Body of pancreas (tissue), 4 donors: Measurements from ENCODE around the gene SLC26A4. TPM values are rescaled to one million over a fixed set of nuclear protein-coding genes. Genes with fewer than 3 reads are reported as not detected.

Source experiments
- ATAC-seq: fragments of 150-250 bp; one replicate; pipeline ENCODE4 v1.9.1; 2016
- DNase-seq, 4 donors: peaks; one replicate each; pipeline ENCODE4 v3.0.0-alpha.2; 2019
- H3K27ac ChIP-seq, 4 donors: fragments of 200-600 bp; sonication (generic); 1 replicate in 3 of 4; 2 replicates in 1 of 4; pipeline versions ENCODE4 v1.5.1 to v1.6.1; 2016 to 2019; ENCODE audit warnings: mild to moderate bottlenecking in 1 of 4, mixed read lengths in 1 of 4, moderate library complexity in 1 of 4
- H3K27me3 ChIP-seq, 2 donors: fragments of 200-600 bp; sonication (generic); one replicate each; pipeline ENCODE4 v1.6.0; 2016; ENCODE audit warnings: mild to moderate bottlenecking in 1 of 2
- H3K36me3 ChIP-seq, 2 donors: fragments of 200-600 bp; sonication (generic); replicated peaks in 1 of 2; 2 replicates each; pipeline ENCODE4 v1.5.1; 2016; ENCODE audit warnings: low read depth in 2 of 2; ENCODE audit not compliant: insufficient read depth in 1 of 2
- H3K4me1 ChIP-seq: fragments of 200-600 bp; sonication (generic); one replicate; pipeline ENCODE4 v1.6.0; 2016
- H3K4me3 ChIP-seq, 2 donors: fragments of 200-600 bp; sonication (generic); 1 replicate in 1 of 2; 2 replicates in 1 of 2; pipeline ENCODE4 v1.5.1; 2016 to 2019
- H3K9me3 ChIP-seq, 3 donors: fragments of 200-600 bp; sonication (generic); 1 replicate in 2 of 3; 2 replicates in 1 of 3; pipeline ENCODE4 v1.5.1; 2016
- POLR2A ChIP-seq, 3 donors: fragments of 450-650 bp; IDR thresholded peaks; one replicate each; pipeline ENCODE4 v1.6.1; 2016; ENCODE audit warnings: antibody characterized with exemption in 3 of 3, mild to moderate bottlenecking in 2 of 3
- WGBS, 2 donors: methylation state at CpG; one replicate each; pipeline ENCODE4 v1.1.5; 2017; 5-methylcytosine and 5-hydroxymethylcytosine counted together
- intact Hi-C: fragments of 100-400 bp; cut with DNase I; formaldehyde crosslinking; loops from one replicate; pipeline ENCODE4 v1.15.1; 2023
- total RNA-seq, 2 donors: library from RNA; depleted of rRNA; stranded (reverse); fragments of >200 nt; gene quantifications; one replicate each; pipeline ENCODE4 v1.1.0, GENCODE V29; 2016
- TF ChIP-seq, protein P1 (sequence below), 7 experiments: fragments of 450-650 bp in 4 of 7; fragments of 200-600 bp in 3 of 7; sonication (generic) in 3 of 7; IDR thresholded peaks; one replicate each; pipeline ENCODE4 v1.5.1; 2016 to 2019; ENCODE audit warnings: antibody characterized with exemption in 7 of 7

Gene SLC26A4
- total RNA-seq, 2 donors from 2014 or later: 0.26 to 0.33 TPM

DNA sequence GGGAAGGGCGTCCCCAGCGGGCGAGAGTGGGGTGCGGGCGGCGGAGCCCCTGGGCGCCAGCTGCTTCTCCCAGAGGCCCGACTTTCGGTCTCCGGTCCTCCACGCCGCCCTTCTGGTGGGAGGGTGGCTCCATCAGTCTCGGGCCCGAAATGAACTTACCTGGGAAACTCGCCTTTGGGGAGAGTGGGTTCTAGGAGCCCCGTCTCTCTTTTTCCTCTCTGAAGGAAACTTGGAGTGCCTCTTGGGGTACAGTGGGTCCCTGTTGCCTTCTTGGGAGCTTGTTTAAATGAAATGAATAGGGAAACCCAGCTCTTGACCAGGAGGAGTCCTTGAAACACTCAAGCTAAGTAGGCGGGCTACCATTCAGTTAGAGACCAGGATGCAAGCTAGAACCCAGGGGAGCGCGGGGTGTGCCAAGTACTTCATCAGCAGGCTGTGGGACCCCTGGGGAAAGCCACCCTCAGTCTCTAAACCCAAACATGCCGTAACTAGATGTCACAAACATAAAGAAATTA lies 1.3 kb downstream of the SLC26A4 start:
- no peak overlapping the region for H3K27ac ChIP-seq
- TF ChIP-seq, protein P1, sequence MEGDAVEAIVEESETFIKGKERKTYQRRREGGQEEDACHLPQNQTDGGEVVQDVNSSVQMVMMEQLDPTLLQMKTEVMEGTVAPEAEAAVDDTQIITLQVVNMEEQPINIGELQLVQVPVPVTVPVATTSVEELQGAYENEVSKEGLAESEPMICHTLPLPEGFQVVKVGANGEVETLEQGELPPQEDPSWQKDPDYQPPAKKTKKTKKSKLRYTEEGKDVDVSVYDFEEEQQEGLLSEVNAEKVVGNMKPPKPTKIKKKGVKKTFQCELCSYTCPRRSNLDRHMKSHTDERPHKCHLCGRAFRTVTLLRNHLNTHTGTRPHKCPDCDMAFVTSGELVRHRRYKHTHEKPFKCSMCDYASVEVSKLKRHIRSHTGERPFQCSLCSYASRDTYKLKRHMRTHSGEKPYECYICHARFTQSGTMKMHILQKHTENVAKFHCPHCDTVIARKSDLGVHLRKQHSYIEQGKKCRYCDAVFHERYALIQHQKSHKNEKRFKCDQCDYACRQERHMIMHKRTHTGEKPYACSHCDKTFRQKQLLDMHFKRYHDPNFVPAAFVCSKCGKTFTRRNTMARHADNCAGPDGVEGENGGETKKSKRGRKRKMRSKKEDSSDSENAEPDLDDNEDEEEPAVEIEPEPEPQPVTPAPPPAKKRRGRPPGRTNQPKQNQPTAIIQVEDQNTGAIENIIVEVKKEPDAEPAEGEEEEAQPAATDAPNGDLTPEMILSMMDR (IDR thresholded peaks at IDR 0.05): peak in 1 of 7 experiments; percentile 1
- TF ChIP-seq POLR2A (IDR thresholded peaks at IDR 0.05): no peak
- no peak for DNase-seq
- H3K4me1 ChIP-seq: peaks cover 21% of the 10 kb centered on the region
- no peaks in the 10 kb centered on the region for H3K9me3 ChIP-seq
- no peaks in the 10 kb centered on the region for H3K36me3 ChIP-seq
- ATAC-seq: no peak
- H3K27me3 ChIP-seq: peaks cover 0 to 6% of the 10 kb centered on the region in 2 donors
- WGBS, 2 donors: 14 to 34% methylated on average over 8 to 20 of the region's 20 CpGs
- intact Hi-C loops: no loop called here
- H3K4me3 ChIP-seq: peak overlapping the region; percentile 3 to 34

DNA sequence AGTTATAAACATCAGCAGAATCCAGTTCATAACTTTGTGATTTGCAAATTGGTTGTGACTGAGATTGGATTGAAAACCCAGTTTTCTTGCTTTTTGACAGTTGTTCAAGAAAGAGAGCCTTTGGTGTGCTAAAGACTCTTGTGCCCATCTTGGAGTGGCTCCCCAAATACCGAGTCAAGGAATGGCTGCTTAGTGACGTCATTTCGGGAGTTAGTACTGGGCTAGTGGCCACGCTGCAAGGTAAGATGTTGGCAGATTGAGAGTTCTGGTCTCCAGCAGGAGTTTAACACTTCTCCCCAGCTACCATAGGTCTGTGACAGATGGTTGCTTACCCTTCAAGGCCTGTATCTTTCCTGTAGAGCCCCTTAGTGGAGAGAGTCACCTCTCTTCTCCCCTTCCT lies 2.6 kb downstream of the SLC26A4 start:
- ATAC-seq (no peak), DNase-seq (no peak)
- Histone ChIP-seq H3K9me3 (no peaks in the 10 kb centered on the region), H3K27ac (no peak overlapping the region), H3K36me3 (no peaks in the 10 kb centered on the region), H3K4me1 (peaks cover 21% of the 10 kb centered on the region), H3K27me3 (peaks cover 0 to 6% of the 10 kb centered on the region in 2 donors), H3K4me3 (no peak overlapping the region)
- intact Hi-C loops: no loop called here
- TF ChIP-seq, protein P1 (IDR thresholded peaks at IDR 0.05): no peak
- TF ChIP-seq POLR2A (IDR thresholded peaks at IDR 0.05): no peak
- WGBS, 2 donors: 84% methylated on average over 4 of the region's 4 CpGs

DNA sequence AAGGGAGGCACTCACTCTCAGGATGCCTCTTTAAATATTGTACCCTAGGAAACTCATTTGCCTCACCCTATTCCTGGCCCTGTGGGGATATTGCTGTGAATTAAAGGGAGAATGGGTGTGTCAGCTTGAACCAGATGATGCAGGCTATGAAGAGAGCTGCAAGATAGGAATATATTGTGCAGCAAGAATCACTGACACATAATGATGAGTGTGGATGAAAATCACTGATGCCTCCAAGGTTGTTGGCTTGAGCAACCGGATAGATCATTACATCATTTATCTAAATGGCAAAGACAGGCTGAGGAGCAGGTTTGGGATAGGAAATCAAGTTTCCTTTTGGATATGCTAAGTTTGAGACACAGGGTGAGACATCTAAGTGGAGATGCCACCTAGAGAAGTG lies 6.2 kb downstream of the SLC26A4 start:
- H3K4me3 ChIP-seq: no peak overlapping the region
- intact Hi-C loops: no loop called here
- ATAC-seq (no peak), DNase-seq (no peak)
- no peaks in the 10 kb centered on the region for H3K9me3 ChIP-seq
- H3K4me1 ChIP-seq: peaks cover 4% of the 10 kb centered on the region
- no peak overlapping the region for H3K27ac ChIP-seq
- TF ChIP-seq, protein P1 (IDR thresholded peaks at IDR 0.05): no peak
- TF ChIP-seq POLR2A (IDR thresholded peaks at IDR 0.05): no peak
- no peaks in the 10 kb centered on the region for H3K27me3 ChIP-seq
- 68 to 86% methylated on average over 1 of the region's 1 CpG for WGBS, 2 donors
- H3K36me3 ChIP-seq: no peaks in the 10 kb centered on the region

DNA sequence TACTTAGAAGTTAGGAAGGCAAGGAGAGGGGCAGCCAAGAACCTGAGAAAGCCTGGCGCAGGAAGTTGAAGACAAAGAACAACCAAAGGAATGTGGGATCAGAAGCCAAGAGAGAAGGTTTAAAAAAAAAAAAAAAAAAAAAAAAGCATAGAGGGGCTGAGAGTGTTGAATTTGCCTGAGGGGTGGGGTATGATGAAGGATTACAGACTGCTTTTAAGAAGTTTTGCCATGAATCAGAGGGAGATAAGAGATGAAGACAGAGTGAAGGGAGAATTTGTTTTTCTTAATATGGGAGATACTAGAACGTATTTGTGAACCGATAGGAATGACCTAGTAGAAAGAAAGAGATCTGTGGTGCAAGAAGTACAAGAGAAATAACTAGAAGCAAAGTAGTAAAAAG lies 6.7 kb downstream of the SLC26A4 start:
- Histone ChIP-seq H3K4me1 (no peaks in the 10 kb centered on the region), H3K9me3 (no peaks in the 10 kb centered on the region), H3K36me3 (no peaks in the 10 kb centered on the region), H3K27me3 (no peaks in the 10 kb centered on the region), H3K4me3 (no peak overlapping the region), H3K27ac (no peak overlapping the region)
- no peak for DNase-seq
- intact Hi-C loops: no loop called here
- TF ChIP-seq POLR2A (IDR thresholded peaks at IDR 0.05): no peak
- TF ChIP-seq, protein P1 (IDR thresholded peaks at IDR 0.05): no peak
- 77 to 80% methylated on average over 3 of the region's 3 CpGs for WGBS, 2 donors
- ATAC-seq: no peak

DNA sequence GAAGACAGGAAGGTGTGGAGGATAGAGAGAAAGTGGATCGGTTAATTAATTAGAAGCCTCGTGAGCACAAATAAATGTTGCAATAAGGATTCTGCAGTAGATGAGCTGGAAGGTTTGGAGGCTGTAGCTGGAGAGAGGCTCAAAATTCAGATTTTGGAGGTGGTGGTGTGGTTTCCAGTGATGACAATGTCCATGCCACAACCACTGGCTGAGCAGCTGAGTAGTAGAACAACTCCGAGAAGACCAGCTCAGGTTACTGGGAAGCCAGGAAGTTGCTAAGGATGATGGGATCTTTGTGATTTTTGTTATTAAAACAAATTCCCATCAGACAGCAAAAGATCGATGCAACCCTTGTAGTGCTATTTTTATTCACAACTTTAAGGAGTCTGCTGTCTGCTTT lies 7.7 kb downstream of the SLC26A4 start:
- TF ChIP-seq POLR2A (IDR thresholded peaks at IDR 0.05): no peak
- TF ChIP-seq, protein P1 (IDR thresholded peaks at IDR 0.05): no peak
- 82 to 85% methylated on average over 4 of the region's 4 CpGs for WGBS, 2 donors
- H3K27ac ChIP-seq: no peak overlapping the region

More for the DNA sequence above, 7.7 kb downstream of the SLC26A4 start:
- Histone ChIP-seq H3K4me1 (no peaks in the 10 kb centered on the region), H3K36me3 (no peaks in the 10 kb centered on the region), H3K4me3 (no peak overlapping the region), H3K9me3 (no peaks in the 10 kb centered on the region), H3K27me3 (no peaks in the 10 kb centered on the region)
- intact Hi-C loops: no loop called here
- DNase-seq (no peak), ATAC-seq (no peak)
